ENCODE measurements around the gene GPR151.

Gene GPR151

GRCh38 chr5:146519554-146519953, 3.6 kb upstream of the GPR151 start:
- DNase-seq, result no peak

- no peak for DNase-seq
Measured at GRCh38 chr5:146515473-146516150, 378 bp downstream of the GPR151 start.

- no peak for DNase-seq
Measured at GRCh38 chr5:146514575-146514974, 1.4 kb downstream of the GPR151 start.

- no peak for DNase-seq
Measured at GRCh38 chr5:146513462-146513861, 2.5 kb downstream of the GPR151 start.

GRCh38 chr5:146510559-146511125, 5.3 kb downstream of the GPR151 start:
- DNase-seq, result no peak

- DNase-seq, result no peak
Measured at GRCh38 chr5:146507428-146507827, 8.6 kb downstream of the GPR151 start.

GRCh38 chr5:146499680-146500079, 16.3 kb downstream of the GPR151 start:
- no peak for DNase-seq

- DNase-seq, result no peak
Measured at GRCh38 chr5:146494656-146495055, 21.3 kb downstream of the GPR151 start.

GRCh38 chr5:146490089-146490843, 25.7 kb downstream of the GPR151 start:
- no peak for DNase-seq

- no peak for DNase-seq
Measured at GRCh38 chr5:146484714-146485391, 31.1 kb downstream of the GPR151 start.

- DNase-seq, result no peak
Measured at GRCh38 chr5:146482775-146483174, 33.2 kb downstream of the GPR151 start.

- no peak for DNase-seq
Measured at GRCh38 chr5:146475906-146476305, 40.1 kb downstream of the GPR151 start.

- no peak for DNase-seq
Measured at GRCh38 chr5:146475190-146475780, 40.7 kb downstream of the GPR151 start.

- DNase-seq, result no peak
Measured at GRCh38 chr5:146474065-146474464, 41.9 kb downstream of the GPR151 start.

- DNase-seq, result no peak
Measured at GRCh38 chr5:146467760-146468159, 48.2 kb downstream of the GPR151 start.

- no peak for DNase-seq
Measured at GRCh38 chr5:146466521-146467349, 49.3 kb downstream of the GPR151 start.

- DNase-seq, result no peak
Measured at GRCh38 chr5:146463446-146463845, 52.5 kb downstream of the GPR151 start.
